ENCODE measurements around the gene SPATS2L.

SPATS2L gene

DNA sequence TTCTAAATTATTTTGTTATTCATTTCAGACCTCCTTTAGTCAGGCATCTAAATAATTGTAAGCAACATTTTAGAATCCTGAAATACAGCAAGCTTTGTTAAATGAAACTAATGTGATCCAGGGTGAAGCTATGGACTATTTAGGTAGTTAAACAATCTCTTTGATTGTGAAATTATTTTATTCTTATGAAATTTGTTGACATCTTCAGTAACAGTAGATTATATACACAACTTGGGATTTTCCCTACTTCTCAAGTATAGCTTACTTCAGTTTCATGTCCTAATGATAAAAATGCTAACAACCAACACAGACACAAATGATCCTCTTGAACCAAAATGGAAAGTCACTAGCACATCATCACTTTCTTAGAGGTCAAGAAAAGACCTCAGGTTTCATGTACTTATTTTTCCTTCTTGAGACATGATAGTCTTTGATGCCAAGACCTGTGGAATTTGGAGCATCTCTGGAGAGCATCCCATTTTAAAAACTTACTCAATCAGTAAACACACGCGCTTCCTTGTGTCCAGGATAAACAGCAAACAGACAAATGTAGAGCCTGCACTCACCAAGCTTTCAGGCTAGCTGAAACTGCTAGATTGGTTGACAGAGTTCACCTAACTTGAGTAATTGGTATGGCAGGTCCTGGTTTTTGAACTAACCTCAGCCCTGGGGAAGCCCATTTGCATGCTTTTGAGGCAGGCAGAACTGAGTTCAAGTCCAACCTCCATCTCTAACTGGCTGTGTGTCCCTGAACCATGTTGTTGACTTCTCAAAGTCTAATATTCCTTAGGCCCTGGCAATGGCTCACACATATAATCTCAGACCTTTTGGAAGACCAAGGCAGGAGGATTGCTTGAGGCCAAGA is 155.6 kb downstream of the SPATS2L start:
- no peak for DNase-seq (ENCODE audit: low spot score)

DNA sequence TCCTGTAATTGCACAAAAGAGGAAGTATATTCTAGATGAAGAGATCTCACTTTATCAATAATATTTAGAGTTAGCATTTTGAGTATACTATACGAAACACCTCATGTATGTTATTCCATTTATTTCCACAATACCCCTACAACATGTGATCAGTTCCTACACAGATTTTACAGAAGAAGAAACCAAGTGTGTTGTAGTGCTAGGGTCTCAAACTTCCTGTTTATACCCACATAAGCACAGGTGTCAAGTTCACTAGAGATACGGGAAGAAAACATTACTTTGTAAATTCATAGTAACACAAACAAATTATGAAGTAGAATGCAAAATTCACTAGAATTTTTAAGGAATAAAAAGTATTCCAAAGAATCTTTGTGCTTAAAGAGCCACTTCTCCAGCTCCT is 157.0 kb downstream of the SPATS2L start:
- no peak for FAIRE-seq

More for the DNA sequence above, 155.6 kb downstream of the SPATS2L start:
- FAIRE-seq, result no peak

DNA sequence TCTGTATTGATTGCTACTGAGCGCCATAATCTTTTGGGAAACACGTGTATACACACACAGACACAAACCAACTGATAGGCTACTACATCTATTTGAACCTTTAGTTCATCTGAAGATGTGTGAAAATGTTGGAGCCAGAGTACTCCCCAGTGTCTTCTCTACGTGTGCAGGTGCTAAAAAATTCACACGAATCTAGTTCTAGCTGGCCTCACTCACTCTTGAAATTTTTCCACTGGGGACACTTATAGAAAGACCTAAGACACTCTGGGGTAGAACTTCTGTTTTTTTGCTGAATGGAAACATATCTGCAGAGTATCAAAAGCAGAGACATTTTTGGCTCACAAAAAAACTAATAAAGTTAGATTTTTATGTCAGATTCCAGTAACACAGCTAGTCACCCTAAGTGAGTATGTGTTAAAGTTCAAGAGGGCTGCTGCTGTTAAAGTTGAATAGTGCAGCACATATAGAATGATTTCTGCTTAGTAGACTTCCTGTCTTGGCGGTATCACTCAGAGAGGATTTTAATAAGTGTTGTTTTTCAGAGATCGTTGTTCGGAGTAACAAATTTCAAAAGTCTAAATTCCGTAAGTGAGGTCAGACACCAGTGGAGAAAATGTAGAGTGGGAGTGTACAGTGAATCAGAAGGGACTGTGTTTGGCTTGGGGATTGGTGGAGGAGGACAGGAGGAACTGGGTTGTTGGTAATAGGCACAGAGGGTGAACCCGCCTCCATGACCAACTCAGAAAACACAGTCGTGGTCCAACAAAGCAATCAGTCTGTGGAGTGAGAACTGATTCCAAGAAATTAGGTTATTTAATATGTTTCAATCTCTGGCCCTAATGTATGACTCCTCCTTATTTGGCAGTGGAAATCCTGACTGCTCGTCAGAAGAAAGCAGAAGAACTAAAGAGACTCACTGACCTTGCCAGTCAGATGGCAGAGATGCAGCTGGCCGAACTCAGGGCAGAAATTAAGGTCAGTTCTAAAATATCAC is 160.2 kb downstream of the SPATS2L start:
- DNase-seq (ENCODE audit: low spot score), result no peak
- no peak for FAIRE-seq

More for the DNA sequence above, 157.0 kb downstream of the SPATS2L start:
- DNase-seq (ENCODE audit: low spot score), result no peak

DNA sequence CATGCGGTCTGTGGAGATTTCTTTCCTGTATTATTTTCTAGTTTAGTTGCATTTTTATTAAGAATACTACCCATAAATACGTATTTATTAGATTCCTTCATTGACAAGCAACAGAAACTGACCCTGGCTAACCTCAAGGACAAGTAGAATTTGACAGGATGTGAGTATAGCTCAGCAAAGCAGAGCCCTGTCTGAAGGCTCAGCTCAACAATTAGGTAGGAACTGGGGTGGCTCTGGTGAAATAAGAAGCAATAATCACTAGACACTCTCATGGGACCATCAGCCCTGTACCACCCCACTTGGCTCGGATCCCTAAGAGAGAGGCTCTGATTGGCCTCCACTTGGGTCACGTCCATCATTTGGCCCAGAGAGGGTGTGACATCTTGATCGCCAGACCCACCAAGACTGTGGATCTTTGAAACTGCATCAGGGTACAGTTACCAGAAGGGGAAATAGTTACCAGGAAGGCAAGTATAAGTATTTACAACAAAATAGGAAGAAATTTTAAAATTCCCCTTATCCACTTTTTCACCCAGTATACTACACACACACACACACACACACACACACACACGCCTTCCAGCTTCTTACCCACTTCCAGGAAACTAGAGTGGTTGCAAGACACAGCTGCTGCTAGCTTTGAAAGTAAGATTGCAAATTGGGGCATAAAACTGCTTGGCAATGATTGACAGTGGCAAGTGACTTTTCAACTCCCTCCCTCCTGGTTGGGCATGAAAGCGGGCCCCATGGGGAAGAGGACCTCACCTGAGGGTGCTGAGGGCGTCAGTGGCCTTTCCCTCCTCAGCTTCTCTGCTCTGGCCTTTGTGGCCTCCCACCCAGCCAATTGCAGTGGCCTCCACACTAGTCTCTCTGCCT is 161.6 kb downstream of the SPATS2L start:
- DNase-seq (ENCODE audit: low spot score) (no peak), FAIRE-seq (no peak)

DNA sequence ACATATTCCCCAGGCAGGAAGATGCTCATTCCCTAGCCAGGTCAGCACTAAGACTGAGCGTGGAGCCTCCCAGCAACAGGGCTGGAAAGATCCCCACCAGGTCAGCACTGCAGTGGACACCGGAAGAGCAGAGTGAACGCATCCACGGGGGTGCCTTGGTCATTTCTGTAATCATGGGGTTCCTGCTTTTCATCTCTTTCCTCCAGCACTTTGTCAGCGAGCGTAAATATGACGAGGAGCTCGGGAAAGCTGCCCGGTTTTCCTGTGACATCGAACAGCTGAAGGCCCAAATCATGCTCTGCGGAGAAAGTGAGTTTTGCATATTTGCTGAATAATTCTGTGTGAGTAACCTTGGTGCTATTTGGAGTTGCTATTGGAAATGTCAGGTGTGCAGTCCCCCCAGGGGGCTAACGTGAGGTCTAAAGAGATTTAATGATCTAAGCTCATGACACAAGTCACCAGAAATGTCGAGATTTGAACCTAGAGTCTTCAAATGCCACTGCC is 163.3 kb downstream of the SPATS2L start:
- FAIRE-seq (no peak), DNase-seq (ENCODE audit: low spot score) (no peak)

DNA sequence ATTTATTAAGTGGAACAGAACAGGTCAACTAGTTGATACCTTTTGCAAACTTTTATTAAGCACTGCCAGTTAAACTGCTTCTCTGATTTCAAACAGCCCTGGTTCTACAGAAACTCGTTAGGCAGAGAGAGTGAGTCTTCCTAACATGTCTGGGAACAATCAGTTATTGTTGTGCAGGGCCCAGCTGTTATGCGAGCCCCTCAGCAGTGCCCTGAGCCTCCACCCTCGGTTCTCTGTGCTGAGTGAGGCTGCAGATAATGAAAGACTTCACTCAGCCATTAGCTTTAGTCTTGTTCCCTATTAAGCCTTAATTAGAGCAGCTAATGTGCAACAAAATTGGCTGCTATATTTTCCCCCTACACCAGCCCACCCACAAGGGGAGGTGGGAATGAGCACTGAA is 163.7 kb downstream of the SPATS2L start:
- no peak for FAIRE-seq
- DNase-seq (ENCODE audit: low spot score), result no peak

DNA sequence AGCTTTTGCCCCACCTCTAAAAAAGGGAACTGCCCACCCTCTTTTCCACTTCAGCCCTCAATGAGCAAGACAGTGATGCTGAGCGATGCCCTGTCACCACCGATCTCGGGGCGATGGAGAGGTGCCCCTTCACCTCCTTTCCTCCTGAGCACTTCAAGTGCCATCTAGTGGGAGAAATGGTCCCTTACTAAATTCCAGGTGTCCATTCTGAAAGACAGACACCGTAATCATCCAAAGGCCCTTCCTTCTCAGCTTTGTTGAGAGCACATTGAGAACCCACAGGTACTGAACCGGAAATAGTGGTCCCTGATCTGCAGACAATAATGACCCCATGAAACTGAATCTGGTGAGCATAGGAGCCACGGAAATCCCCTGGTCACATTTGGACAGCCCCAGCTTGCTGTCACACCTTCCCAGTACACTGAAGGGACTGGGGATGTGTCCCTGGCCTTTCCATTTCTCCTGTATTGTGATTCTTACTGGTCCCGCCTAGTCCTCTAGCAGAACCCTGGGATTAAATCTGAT is 164.9 kb downstream of the SPATS2L start:
- DNase-seq (ENCODE audit: low spot score), result no peak
- no peak for FAIRE-seq

DNA sequence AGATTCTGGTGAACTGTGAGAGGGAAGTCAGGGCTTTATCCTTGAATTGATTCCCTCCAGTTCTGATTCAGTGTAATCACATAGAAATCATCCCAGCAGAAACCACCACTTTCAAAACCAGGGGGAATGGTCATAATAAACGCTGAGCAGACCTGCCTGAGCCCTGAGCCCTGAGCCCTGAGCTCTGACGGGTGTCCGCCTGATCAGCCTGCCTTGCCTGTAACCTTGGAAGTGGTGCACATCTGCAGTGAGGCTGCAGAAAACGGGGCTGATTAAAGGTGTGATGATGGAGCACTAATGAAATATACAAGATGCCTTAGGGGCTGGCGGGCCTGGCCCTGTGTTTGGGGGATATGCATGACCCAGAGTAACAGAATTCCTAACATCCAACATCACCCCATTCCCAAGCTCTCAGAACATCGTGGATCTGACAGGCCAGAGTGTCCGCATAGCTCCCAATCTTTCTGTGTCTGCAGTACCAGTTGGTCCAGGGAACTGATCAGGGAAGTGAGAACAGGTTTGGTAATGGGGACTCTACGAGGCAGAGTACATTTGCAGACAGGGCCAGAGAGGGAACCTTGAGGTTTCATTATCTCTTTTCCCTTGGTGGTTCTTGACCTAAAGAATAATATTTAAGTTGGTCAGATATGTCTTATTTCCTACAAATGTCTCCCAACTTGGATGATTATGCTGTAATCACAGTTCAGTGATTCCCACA is 165.6 kb downstream of the SPATS2L start:
- DNase-seq (ENCODE audit: low spot score) (no peak), FAIRE-seq (no peak)

DNA sequence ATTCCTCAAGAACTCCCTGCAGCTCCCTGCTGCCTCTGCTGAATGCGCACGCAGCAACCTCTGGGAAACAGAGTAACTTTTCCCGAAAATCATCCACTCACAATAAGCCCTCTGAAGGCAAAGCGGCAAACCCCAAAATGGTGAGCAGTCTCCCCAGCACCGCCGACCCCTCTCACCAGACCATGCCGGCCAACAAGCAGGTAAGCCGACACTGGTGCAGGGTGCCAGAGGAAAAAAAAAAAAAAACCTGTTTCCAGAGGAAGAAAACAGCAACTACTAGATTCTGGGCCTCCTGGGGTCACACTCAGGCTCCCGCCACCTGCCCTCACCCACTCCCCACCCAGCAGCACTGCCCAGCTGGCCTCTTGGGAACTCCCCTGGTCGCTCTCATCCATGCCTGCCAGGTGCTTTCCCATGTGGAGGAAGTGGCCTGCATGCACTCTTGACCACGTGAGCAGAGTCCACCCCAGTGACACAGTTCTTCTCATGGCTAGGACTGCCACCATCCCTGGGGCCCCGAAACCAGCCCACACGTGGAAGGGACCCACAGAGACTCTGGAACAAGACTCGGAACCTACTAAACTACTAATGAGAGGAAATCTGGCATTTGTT is 166.5 kb downstream of the SPATS2L start:
- no peak for FAIRE-seq
- no peak for DNase-seq (ENCODE audit: low spot score)

DNA sequence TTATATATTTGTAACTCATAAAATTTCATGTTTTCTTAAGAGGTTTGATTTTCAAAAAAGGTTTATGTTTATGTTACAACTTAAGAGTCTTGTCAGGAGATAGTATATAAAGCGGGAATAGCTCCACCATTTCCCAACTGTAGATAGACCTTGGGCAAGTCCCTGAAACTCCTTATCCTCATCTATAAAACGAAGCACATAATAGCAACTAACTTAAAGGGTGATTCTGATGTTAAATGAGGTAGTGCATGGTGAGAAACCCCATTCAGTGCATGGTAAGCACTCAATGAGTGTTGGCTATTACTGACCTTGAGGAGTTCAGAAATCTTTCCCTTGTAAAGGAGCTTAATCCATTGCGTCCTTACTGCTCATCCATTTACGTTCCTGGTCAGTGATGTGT is 169.3 kb downstream of the SPATS2L start:
- FAIRE-seq (no peak), DNase-seq (ENCODE audit: low spot score) (no peak)

DNA sequence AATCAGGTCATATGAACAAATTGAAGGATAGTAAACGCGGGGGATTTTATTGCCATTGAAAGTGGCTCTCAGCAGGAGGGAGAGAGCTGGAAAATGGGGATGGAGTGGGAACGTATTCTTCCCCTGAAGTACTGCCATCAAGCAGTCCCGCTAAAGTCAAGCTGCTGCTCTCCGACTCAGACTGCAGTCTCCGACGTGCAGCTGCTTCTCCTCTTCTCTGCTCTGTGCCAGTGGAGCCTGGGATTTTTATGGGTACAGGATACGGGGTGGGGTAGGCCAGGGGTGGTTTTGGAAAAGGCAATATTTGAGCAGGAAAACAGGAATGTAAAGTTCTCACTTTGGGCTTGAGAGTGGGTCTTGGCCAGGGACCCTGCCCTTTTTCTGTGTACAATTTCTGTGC is 170.3 kb downstream of the SPATS2L start:
- FAIRE-seq (no peak), DNase-seq (ENCODE audit: low spot score) (no peak)

DNA sequence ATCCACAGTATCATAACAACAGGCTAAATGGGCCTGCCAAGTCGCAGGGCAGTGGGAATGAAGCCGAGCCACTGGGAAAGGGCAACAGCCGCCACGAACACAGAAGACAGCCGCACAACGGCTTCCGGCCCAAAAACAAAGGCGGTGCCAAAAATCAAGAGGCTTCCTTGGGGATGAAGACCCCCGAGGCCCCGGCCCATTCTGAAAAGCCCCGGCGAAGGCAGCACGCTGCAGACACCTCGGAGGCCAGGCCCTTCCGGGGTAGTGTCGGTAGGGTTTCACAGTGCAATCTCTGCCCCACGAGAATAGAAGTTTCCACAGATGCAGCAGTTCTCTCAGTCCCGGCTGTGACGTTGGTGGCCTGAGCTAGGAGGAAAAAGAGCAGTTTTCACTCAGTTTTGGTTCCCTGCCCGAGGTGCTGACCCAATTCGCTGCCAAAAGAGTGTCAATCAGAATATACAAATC is 171.2 kb downstream of the SPATS2L start:
- FAIRE-seq, result no peak
- DNase-seq (ENCODE audit: low spot score), result no peak

DNA sequence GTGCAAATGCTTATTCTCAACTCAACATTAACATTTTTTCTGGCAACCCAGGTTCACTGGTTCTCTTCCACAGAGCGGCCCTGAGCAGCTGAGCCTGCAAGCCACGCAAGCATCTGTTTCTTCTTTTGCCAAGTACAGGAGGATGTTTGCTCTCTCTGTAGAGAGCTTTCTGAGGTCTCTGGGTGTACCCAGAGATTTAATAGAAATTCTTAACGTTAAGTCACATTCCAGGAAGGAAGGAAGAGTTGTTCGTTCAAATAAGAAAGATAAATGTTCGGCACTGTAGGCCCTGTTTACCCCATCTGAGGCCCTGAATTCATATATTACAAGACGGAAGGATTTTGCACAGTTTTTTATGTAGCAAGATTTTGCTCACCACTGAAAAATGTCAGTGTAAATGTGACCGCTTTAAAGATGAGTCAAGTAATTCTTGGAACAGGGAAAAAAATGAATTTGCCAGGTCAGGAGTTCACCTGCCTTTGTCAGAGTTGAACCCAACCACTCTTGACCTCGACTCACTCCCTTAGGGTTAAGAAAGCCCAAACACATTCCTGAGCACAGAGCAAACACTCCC is 173.3 kb downstream of the SPATS2L start:
- FAIRE-seq (peak; percentile 8), DNase-seq (ENCODE audit: low spot score) (peak; percentile 52)

DNA sequence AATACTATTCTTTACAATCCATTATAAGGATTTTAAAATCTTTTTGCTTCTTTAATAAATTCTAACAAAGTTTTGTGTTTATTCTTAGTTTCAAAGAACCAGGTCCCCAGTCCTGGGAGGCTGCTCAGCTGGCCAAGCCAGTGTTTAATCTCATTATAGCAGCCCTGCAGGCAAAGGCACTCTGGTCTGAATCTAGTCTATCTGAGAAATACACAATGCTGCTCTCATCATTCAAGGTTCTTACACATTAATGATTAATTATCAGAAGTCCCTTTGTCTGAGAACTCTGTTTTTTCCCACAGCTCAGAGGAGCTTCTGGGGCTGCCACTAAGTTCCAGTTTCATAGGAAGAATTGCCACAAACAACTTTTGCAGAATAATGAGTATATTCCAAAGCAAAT is 175.7 kb downstream of the SPATS2L start:
- DNase-seq (ENCODE audit: low spot score) (no peak), FAIRE-seq (no peak)

DNA sequence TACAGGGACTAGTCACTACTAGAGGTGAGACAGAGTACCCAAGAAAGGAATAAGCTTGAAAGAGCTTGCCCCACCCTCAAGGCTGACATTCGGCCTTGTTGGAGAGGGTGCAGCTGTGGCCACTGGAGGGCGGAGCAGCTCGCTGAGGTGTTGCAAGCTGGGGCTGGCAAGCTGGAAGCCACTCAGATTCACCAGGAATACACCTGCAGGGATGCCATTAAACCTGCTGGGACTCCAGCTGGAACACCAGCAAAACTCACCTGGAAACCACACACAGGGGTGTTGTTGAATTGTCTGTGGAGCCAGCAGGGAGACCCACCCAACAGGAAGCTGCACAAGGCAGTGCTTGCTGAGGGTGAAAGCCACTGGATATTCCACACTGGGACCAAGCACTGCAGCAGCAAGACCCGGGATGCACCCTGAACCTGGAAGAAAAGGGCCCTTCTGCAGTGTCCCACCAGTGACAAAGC is 177.3 kb downstream of the SPATS2L start:
- DNase-seq (ENCODE audit: low spot score) (peak; percentile 18), FAIRE-seq (no peak)

DNA sequence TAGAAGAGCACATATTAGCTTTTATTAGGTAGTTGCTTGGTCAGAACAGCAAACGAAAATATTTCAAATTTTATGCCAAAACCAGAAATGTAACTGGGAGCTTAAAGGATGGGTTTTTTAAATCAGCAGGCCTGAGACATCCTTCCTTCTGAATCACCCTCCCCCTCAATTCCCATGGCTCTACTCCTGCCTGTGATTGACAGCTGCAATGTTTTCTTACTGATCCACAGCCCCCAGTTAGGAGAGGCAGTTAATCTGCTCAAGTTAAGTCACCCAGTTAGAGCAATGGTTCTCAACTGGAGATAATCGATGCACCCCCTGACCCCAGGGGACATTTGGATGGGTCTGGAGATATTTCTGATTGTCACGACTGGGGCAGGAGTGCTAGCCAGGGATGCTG is 178.4 kb downstream of the SPATS2L start:
- FAIRE-seq (no peak), DNase-seq (ENCODE audit: low spot score) (no peak)

DNA sequence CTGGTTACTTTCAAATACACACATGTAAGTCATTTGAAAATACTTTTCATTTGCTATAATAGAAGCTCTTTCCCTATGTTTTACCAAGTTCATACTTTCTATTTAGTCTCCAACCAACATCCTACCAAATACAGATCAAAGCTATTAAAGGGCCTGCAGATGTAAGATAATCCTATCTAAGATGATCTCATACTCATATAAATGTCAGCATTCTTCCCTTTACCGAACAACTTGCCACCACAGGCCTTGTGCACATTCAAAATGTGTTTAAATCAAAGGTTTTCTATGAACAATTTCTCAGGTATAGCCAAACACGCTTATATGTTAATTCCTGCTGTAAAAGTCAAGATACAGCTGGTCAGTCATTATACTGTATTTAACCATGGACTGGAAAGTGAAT is 180.0 kb downstream of the SPATS2L start:
- FAIRE-seq (no peak), DNase-seq (ENCODE audit: low spot score) (no peak)

DNA sequence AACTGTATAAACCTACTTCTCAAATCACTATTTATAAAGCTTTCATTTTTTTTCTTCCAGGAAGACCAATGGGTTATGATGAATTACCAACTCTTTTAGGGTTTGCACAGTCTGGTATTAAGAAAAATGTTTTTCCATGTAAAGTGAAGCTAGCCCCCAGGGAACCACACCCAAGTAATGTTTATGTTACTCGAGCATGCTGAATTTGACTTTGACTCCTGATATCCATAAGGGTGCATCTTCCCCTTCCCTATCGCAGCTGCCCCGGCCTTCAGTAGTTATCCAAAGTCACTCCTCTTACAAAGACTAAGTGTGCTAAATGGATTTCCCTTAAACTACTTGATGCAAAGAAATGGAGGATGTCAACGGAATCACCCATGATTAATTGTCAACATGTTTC is 181.7 kb downstream of the SPATS2L start:
- FAIRE-seq (no peak), DNase-seq (ENCODE audit: low spot score) (no peak)

DNA sequence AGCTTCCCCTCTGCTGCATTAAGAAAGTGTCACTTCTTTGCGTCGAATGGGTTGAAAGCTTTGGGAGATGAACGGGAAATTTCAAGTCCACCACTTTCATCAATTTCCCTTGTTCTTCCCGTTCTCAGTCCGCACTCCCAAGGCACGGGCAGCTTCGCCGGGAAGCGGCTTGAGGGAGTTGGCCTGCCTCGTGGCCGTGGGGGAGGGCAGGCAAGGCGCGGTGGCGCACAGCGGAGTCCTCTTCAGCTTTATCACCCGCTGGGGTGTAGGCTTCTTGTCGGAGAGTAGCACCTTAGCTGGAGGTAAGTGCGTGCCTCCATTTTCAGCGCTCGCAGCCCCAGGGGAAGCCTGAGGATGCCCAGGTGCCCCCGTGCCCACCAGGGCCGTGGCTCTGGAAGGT is 183.5 kb downstream of the SPATS2L start:
- no peak for DNase-seq (ENCODE audit: low spot score)
- no peak for FAIRE-seq
